Measurements from ENCODE around the gene MAP3K13.

DNA sequence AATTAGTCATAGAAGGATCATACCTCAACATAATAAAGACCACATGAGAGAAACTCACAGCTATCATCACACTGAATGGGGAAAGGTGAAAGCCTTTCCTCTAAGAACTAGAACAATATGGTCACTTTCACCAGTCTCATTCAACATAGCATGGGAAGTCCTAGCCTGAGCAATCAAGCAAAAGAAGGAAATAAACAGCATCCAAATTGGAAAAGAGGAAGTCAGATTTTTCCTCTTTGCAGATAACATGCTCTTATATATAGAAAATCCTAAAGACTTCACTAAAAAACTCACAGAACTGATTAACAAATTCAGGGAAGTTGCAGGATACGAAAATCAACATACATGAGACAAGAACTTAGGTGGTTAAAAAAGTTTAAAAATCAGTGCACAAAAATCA is 24.7 kb downstream of the MAP3K13 start:
- TF ChIP-seq GATA2 (IDR thresholded peaks at IDR 0.05; ENCODE audit: low read depth, low read length) (no peak), GATA3 (IDR thresholded peaks at IDR 0.05; ENCODE audit: low read depth, low read length) (no peak)
